ENCODE results near the gene TAS2R20. TPM values are rescaled to one million over a fixed set of nuclear protein-coding genes. Genes with fewer than 3 reads are reported as not detected.

TAS2R20 gene
- total and polyA plus RNA-seq, 2 of the 4 experiments (the other 2 are of a cell fraction), result 0.36 to 3.4 TPM

GRCh38 chr12:11022520-11022919 lies 24.4 kb upstream of the TAS2R20 start, which contains the start of gene TAS2R19:
Gene TAS2R19 (minus strand): TSS chr12:11022620. CDS start chr12:11022571, 49 bp downstream.
- Histone ChIP-seq H3K27me3 (ENCODE audit: control insufficient read depth, insufficient read depth, low read length) (no peaks in the 10 kb centered on the region), H3K56ac (ENCODE audit: extremely low read depth, insufficient read depth, low read length) (no peak within 1 kb of the TSS), H2BK5ac (ENCODE audit: low read depth, low read length, poor library complexity, severe bottlenecking) (no peak within 1 kb of the TSS), H3K79me1 (ENCODE audit: low read depth in 1 of 2, low read length in 2 of 2) (0 out of 4 replicates have a peak, but pooled peaks cover 3 to 4% of the 10 kb centered on the region in 2 experiments), H3K4ac (ENCODE audit: low read depth, low read length) (no peak within 1 kb of the TSS), H2AK5ac (ENCODE audit: low read depth, low read length) (no peak within 1 kb of the TSS), H3K27ac (ENCODE audit: insufficient read depth, low read length) (no peak within 1 kb of the TSS), H3K4me2 (ENCODE audit: low read depth, low read length) (no peak within 1 kb of the TSS), H2AK9ac (replicated peaks; ENCODE audit: low read depth, low read length, poor library complexity) (no peak within 1 kb of the TSS), H3K9me3 (ENCODE audit: control insufficient read depth, insufficient read depth, low read length) (no peaks in the 10 kb centered on the region), H4K20me1 (ENCODE audit: insufficient read depth, low read length) (no peaks in the 10 kb centered on the region), H3K9me1 (ENCODE audit: insufficient read depth, low read length) (no peaks in the 10 kb centered on the region), H3K23ac (ENCODE audit: low read depth, low read length) (no peak within 1 kb of the TSS), H3K4me3 (ENCODE audit: insufficient read depth, low read depth, low read length) (no peak within 1 kb of the TSS), H3K14ac (replicated peaks; ENCODE audit: low read depth, low read length) (no peak within 1 kb of the TSS), H3K36me3 (ENCODE audit: control insufficient read depth, insufficient read depth, low read length) (peaks cover 4% of the 10 kb centered on the region), H2BK20ac (ENCODE audit: low read depth, low read length) (no peak within 1 kb of the TSS), H3K9ac (ENCODE audit: low read depth, low read length) (no peak within 1 kb of the TSS), H4K5ac (ENCODE audit: low read depth, low read length) (no peak within 1 kb of the TSS), H2BK15ac (ENCODE audit: low read depth, low read length) (no peak within 1 kb of the TSS), H4K8ac (ENCODE audit: low read depth in 2 of 2, low read length in 2 of 2) (no peak within 1 kb of the TSS), H3K4me1 (ENCODE audit: control insufficient read depth, insufficient read depth, low read length) (no peaks in the 10 kb centered on the region), H2BK120ac (ENCODE audit: low read depth, low read length) (no peak within 1 kb of the TSS), H4K91ac (ENCODE audit: insufficient read depth, low read depth, low read length) (no peak within 1 kb of the TSS), H2AFZ (replicated peaks; ENCODE audit: low read length, poor library complexity) (no peak within 1 kb of the TSS), H3K18ac (ENCODE audit: low read depth, low read length) (no peak within 1 kb of the TSS)
- ATAC-seq (ENCODE audit: low read depth) (no peak), DNase-seq (no peak)
- ChIA-PET CTCF (no interaction called here), POLR2A (ENCODE audit: unreplicated experiment) (no interaction called here)
- dilution Hi-C loops (cut with HindIII; ENCODE audit: low sequenced_read_pairs, unreplicated experiment) (no loop called here), intact Hi-C loops (cut with micrococcal nuclease) (no loop called here), in situ Hi-C loops (cut with MboI; ENCODE audit: low sequenced_read_pairs) (no loop called here)
- WGBS, 2 experiments (ENCODE audit: extremely low coverage in 2 of 2, insufficient read length in 1 of 2), result no CpG with 5 or more reads among the region's 1 CpG
- BruUV-seq (replicated peaks), result no TSS peak
- no peak for TF ChIP-seq NFE2L2 (IDR thresholded peaks at IDR 0.05; ENCODE audit: low read depth, low read length)
- TF ChIP-seq POLR2A (IDR thresholded peaks at IDR 0.05; ENCODE audit: low read depth, low read length), result no peak
- no peak for TF ChIP-seq ELK1 (IDR thresholded peaks at IDR 0.05; ENCODE audit: borderline replicate concordance, low read depth, low read length)
- TF ChIP-seq CEBPB (IDR thresholded peaks at IDR 0.05; ENCODE audit: low read depth, low read length), result no peak
- no peak for TF ChIP-seq USF2 (IDR thresholded peaks at IDR 0.05; ENCODE audit: low read depth, low read length)
- TF ChIP-seq RCOR1 (IDR thresholded peaks at IDR 0.05; ENCODE audit: insufficient replicate concordance, low read length), result no peak
- no peak for TF ChIP-seq CHD1 (IDR thresholded peaks at IDR 0.05; ENCODE audit: low read depth, low read length)
- no peak for TF ChIP-seq MAZ (IDR thresholded peaks at IDR 0.05; ENCODE audit: borderline replicate concordance, low read depth, low read length)
- no peak for TF ChIP-seq RAD21 (IDR thresholded peaks at IDR 0.05; ENCODE audit: low read length)
- TF ChIP-seq BHLHE40 (IDR thresholded peaks at IDR 0.05; ENCODE audit: low read depth, low read length), result no peak
- TF ChIP-seq MXI1 (IDR thresholded peaks at IDR 0.05; ENCODE audit: borderline replicate concordance, low read depth, low read length), result no peak
- TF ChIP-seq SMC3 (IDR thresholded peaks at IDR 0.05; ENCODE audit: low read depth, low read length), result no peak
- TF ChIP-seq MAFK (IDR thresholded peaks at IDR 0.05; ENCODE audit: low read depth, low read length), result no peak
